ENCODE results near the gene WNT3A. TPM values are rescaled to one million over a fixed set of nuclear protein-coding genes. Genes with fewer than 3 reads are reported as not detected.
"Not testable (repeated sequence)": the region's sequence is repeated elsewhere in the genome, so short reads cannot be mapped to it uniquely, and the experiment has no call there.

Gene WNT3A
- total and polyA plus RNA-seq, 4 donors: 0.09 to 3.1 (median 1.9) TPM

GRCh38 chr1:227961651-227962466 is 44.9 kb upstream of the WNT3A start:
- Histone ChIP-seq H3K4me1 (ENCODE audit: control insufficient read depth in 5 of 5, insufficient read depth in 5 of 5, low read length in 5 of 5) (no peaks in the 10 kb centered on the region), H3K27me3 (ENCODE audit: control insufficient read depth in 3 of 3, insufficient read depth in 3 of 3, low read length in 2 of 3) (no peaks in the 10 kb centered on the region), H3K9me3 (ENCODE audit: control insufficient read depth in 4 of 4, insufficient read depth in 3 of 4, low read length in 3 of 4) (no peaks in the 10 kb centered on the region), H3K4me3 (no peak overlapping the region), H3K27ac (ENCODE audit: low read depth in 1 of 2, low read length in 1 of 2) (no peak overlapping the region), H3K9ac (ENCODE audit: insufficient read depth in 1 of 2, low read length in 2 of 2) (no peak overlapping the region), H3K36me3 (ENCODE audit: control insufficient read depth in 4 of 4, insufficient read depth in 4 of 4, low read length in 4 of 4) (no peaks in the 10 kb centered on the region)
- no peak for TF ChIP-seq CTCF (IDR thresholded peaks at IDR 0.05; ENCODE audit: control extremely low read depth, extremely low read depth)
- WGBS, 2 donors: 47 to 49% methylated on average over 4 of the region's 4 CpGs
- peak in 1 of 3 donors; percentile 7 for DNase-seq
- ATAC-seq (ENCODE audit: insufficient read depth, low FRiP score): no peak

GRCh38 chr1:227966733-227967132 is 40.1 kb upstream of the WNT3A start:
- H3K9ac ChIP-seq (ENCODE audit: insufficient read depth in 1 of 2, low read length in 2 of 2); ATAC-seq (ENCODE audit: insufficient read depth, low FRiP score); H3K36me3 ChIP-seq (ENCODE audit: control insufficient read depth in 4 of 4, insufficient read depth in 4 of 4, low read length in 4 of 4); H3K4me1 ChIP-seq (ENCODE audit: control insufficient read depth in 5 of 5, insufficient read depth in 5 of 5, low read length in 5 of 5); H3K4me3 ChIP-seq; H3K9me3 ChIP-seq (ENCODE audit: control insufficient read depth in 4 of 4, insufficient read depth in 3 of 4, low read length in 3 of 4); DNase-seq; H3K27ac ChIP-seq (ENCODE audit: low read depth in 1 of 2, low read length in 1 of 2); H3K27me3 ChIP-seq (ENCODE audit: control insufficient read depth in 3 of 3, insufficient read depth in 3 of 3, low read length in 2 of 3): not testable (repeated sequence)
- 92 to 93% methylated on average over 2 of the region's 2 CpGs for WGBS, 2 donors

- not testable (repeated sequence) for DNase-seq; ATAC-seq (ENCODE audit: insufficient read depth, low FRiP score); H3K36me3 ChIP-seq (ENCODE audit: control insufficient read depth in 4 of 4, insufficient read depth in 4 of 4, low read length in 4 of 4); H3K27me3 ChIP-seq (ENCODE audit: control insufficient read depth in 3 of 3, insufficient read depth in 3 of 3, low read length in 2 of 3); H3K9ac ChIP-seq (ENCODE audit: insufficient read depth in 1 of 2, low read length in 2 of 2); H3K9me3 ChIP-seq (ENCODE audit: control insufficient read depth in 4 of 4, insufficient read depth in 3 of 4, low read length in 3 of 4); H3K4me1 ChIP-seq (ENCODE audit: control insufficient read depth in 5 of 5, insufficient read depth in 5 of 5, low read length in 5 of 5); H3K27ac ChIP-seq (ENCODE audit: low read depth in 1 of 2, low read length in 1 of 2); H3K4me3 ChIP-seq
- WGBS, 2 donors: 78 to 80% methylated on average over 5 of the region's 5 CpGs
Observed at GRCh38 chr1:227967815-227968214, 39.0 kb upstream of the WNT3A start.

- WGBS, 2 donors: 85 to 88% methylated on average over 35 to 36 of the region's 36 CpGs
- not testable (repeated sequence) for DNase-seq; H3K36me3 ChIP-seq (ENCODE audit: control insufficient read depth in 4 of 4, insufficient read depth in 4 of 4, low read length in 4 of 4); H3K9ac ChIP-seq (ENCODE audit: insufficient read depth in 1 of 2, low read length in 2 of 2); H3K4me3 ChIP-seq; ATAC-seq (ENCODE audit: insufficient read depth, low FRiP score); H3K4me1 ChIP-seq (ENCODE audit: control insufficient read depth in 5 of 5, insufficient read depth in 5 of 5, low read length in 5 of 5); H3K27ac ChIP-seq (ENCODE audit: low read depth in 1 of 2, low read length in 1 of 2); H3K9me3 ChIP-seq (ENCODE audit: control insufficient read depth in 4 of 4, insufficient read depth in 3 of 4, low read length in 3 of 4); H3K27me3 ChIP-seq (ENCODE audit: control insufficient read depth in 3 of 3, insufficient read depth in 3 of 3, low read length in 2 of 3)
Observed at GRCh38 chr1:227970076-227970995, 36.5 kb upstream of the WNT3A start.

- not testable (repeated sequence) for DNase-seq; H3K27ac ChIP-seq (ENCODE audit: low read depth in 1 of 2, low read length in 1 of 2); ATAC-seq (ENCODE audit: insufficient read depth, low FRiP score)
Observed at GRCh38 chr1:227971216-227971615, 35.6 kb upstream of the WNT3A start.

GRCh38 chr1:227971643-227972282 is 35.0 kb upstream of the WNT3A start:
- DNase-seq; H3K4me3 ChIP-seq; H3K9me3 ChIP-seq (ENCODE audit: control insufficient read depth in 4 of 4, insufficient read depth in 3 of 4, low read length in 3 of 4); H3K27me3 ChIP-seq (ENCODE audit: control insufficient read depth in 3 of 3, insufficient read depth in 3 of 3, low read length in 2 of 3); ATAC-seq (ENCODE audit: insufficient read depth, low FRiP score); H3K9ac ChIP-seq (ENCODE audit: insufficient read depth in 1 of 2, low read length in 2 of 2); H3K4me1 ChIP-seq (ENCODE audit: control insufficient read depth in 5 of 5, insufficient read depth in 5 of 5, low read length in 5 of 5); H3K27ac ChIP-seq (ENCODE audit: low read depth in 1 of 2, low read length in 1 of 2); H3K36me3 ChIP-seq (ENCODE audit: control insufficient read depth in 4 of 4, insufficient read depth in 4 of 4, low read length in 4 of 4): not testable (repeated sequence)
- 84 to 92% methylated on average over 23 of the region's 27 CpGs for WGBS, 2 donors

More at GRCh38 chr1:227971216-227971615, 35.6 kb upstream of the WNT3A start:
- not testable (repeated sequence) for H3K4me1 ChIP-seq (ENCODE audit: control insufficient read depth in 5 of 5, insufficient read depth in 5 of 5, low read length in 5 of 5); H3K4me3 ChIP-seq; H3K36me3 ChIP-seq (ENCODE audit: control insufficient read depth in 4 of 4, insufficient read depth in 4 of 4, low read length in 4 of 4); H3K27me3 ChIP-seq (ENCODE audit: control insufficient read depth in 3 of 3, insufficient read depth in 3 of 3, low read length in 2 of 3); H3K9ac ChIP-seq (ENCODE audit: insufficient read depth in 1 of 2, low read length in 2 of 2); H3K9me3 ChIP-seq (ENCODE audit: control insufficient read depth in 4 of 4, insufficient read depth in 3 of 4, low read length in 3 of 4)
- WGBS, 2 donors: 97 to 99% methylated on average over 9 to 12 of the region's 17 CpGs

- not testable (repeated sequence) for H3K27me3 ChIP-seq (ENCODE audit: control insufficient read depth in 3 of 3, insufficient read depth in 3 of 3, low read length in 2 of 3); ATAC-seq (ENCODE audit: insufficient read depth, low FRiP score); H3K9me3 ChIP-seq (ENCODE audit: control insufficient read depth in 4 of 4, insufficient read depth in 3 of 4, low read length in 3 of 4); H3K4me3 ChIP-seq; H3K36me3 ChIP-seq (ENCODE audit: control insufficient read depth in 4 of 4, insufficient read depth in 4 of 4, low read length in 4 of 4); H3K27ac ChIP-seq (ENCODE audit: low read depth in 1 of 2, low read length in 1 of 2); H3K4me1 ChIP-seq (ENCODE audit: control insufficient read depth in 5 of 5, insufficient read depth in 5 of 5, low read length in 5 of 5); H3K9ac ChIP-seq (ENCODE audit: insufficient read depth in 1 of 2, low read length in 2 of 2); DNase-seq
- 88 to 99% methylated on average over 10 to 16 of the region's 19 CpGs for WGBS, 2 donors
Observed at GRCh38 chr1:227972283-227972679, 34.5 kb upstream of the WNT3A start.

Data from lung (tissue), 12 donors.